Measurements from ENCODE around the gene SF3B4.
"Not testable (repeated sequence)": the region's sequence is repeated elsewhere in the genome, so short reads cannot be mapped to it uniquely, and the experiment has no call there.

Gene SF3B4

GRCh38 chr1:149927563-149928400, at the start of gene SF3B4:
Gene SF3B4, minus strand, starts transcription at chr1:149927803. Its CDS starts 44 bp downstream, at chr1:149927759.
- peak; percentile 80 for DNase-seq (ENCODE audit: low read depth)

DNA sequence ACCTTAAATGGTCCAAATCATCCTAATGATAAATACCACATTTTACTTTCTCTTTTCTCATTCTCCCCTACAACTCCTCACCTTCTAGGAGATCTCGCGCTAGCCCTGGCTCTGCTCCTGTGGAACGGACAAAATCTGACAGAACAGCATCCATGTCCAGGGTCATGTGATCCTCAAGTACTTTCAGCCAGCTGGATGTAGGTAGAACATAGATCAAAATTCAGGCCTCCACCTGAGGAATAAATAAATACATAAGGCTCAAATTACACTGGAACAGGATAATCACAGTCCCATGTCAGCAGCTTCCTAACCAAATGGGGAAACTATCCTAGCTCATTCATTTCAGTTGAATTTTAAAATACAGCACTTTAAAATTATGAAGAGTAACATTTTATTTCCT, 49.7 kb upstream of the SF3B4 start:
- DNase-seq (ENCODE audit: low read depth) = no peak

- no peak for DNase-seq (ENCODE audit: low read depth)
These were observed 44.9 kb upstream of the SF3B4 start for GRCh38 chr1:149972547-149972946.

GRCh38 chr1:149967646-149968045, 40.0 kb upstream of the SF3B4 start:
- DNase-seq (ENCODE audit: low read depth) = no peak

GRCh38 chr1:149967041-149967440, 39.4 kb upstream of the SF3B4 start:
- DNase-seq (ENCODE audit: low read depth) = no peak

DNA sequence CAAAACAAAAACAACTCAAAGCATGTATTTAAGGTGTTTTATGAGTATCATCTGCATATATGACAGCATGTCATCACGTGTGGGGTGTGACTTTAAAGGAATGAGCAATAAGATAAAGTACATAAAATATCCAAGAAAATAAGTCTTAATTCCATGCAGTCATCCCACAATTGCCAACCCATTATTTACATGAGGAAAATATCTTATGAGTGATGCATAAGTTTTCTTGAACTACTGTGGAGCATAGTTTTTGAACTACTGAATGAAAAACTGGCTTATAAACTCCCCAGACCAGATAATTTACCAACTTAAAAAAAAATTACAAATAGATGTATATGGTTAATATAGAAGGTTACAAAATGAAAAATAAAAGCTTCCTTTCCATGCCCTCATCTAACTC, 38.8 kb upstream of the SF3B4 start:
- no peak for DNase-seq (ENCODE audit: low read depth)

GRCh38 chr1:149965440-149965839, 37.8 kb upstream of the SF3B4 start:
- DNase-seq (ENCODE audit: low read depth) = no peak

GRCh38 chr1:149963358-149963757, 35.8 kb upstream of the SF3B4 start:
- no peak for DNase-seq (ENCODE audit: low read depth)

DNA sequence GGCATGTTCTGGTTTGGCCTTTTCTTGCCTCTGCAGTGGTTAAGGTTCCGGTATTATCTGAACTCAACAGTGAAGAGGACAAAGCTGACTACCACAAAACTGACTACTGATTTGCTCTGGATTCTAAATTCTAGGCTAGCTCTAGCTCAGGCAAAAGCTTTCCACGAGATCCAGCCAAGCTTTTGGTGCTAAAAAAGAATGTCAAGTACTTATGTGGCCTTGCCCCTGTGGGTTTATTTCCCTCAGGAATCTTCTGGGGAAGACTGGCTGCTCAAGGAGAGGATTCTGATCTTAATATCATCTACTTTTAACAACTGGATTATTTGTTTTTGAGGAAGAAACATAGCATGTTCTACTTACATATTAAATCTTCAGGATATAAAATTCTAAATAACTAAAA, 35.1 kb upstream of the SF3B4 start:
- DNase-seq (ENCODE audit: low read depth) = no peak

GRCh38 chr1:149962039-149962647, 34.5 kb upstream of the SF3B4 start:
- peak; percentile 58 for DNase-seq (ENCODE audit: low read depth)

DNA sequence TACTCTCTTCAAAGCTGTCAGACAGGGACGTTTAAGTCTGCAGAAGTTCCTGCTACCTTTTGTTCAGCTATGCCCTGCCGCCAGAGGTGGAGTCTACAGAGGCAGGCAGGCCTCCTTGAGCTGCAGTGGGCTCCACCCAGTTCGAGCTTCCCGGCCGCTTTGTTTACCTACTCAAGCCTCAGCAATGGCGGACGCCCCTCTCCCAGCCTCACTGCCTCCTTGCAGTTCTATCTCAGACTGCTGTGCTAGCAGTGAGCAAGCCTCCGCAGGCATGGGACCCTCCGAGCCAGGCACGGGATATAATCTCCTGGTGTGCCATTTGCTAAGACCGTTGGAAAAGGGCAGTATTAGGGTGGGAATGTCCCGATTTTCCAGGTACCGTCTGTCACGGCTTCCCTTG, 29.9 kb upstream of the SF3B4 start:
- not testable (repeated sequence) for DNase-seq (ENCODE audit: low read depth)

- DNase-seq (ENCODE audit: low read depth) = no peak
These were observed 22.3 kb upstream of the SF3B4 start for GRCh38 chr1:149949911-149950310.

GRCh38 chr1:149945206-149945605, 17.6 kb upstream of the SF3B4 start:
- DNase-seq (ENCODE audit: low read depth) = no peak

- DNase-seq (ENCODE audit: low read depth) = no peak
These were observed 15.3 kb upstream of the SF3B4 start for GRCh38 chr1:149942885-149943284.

DNA sequence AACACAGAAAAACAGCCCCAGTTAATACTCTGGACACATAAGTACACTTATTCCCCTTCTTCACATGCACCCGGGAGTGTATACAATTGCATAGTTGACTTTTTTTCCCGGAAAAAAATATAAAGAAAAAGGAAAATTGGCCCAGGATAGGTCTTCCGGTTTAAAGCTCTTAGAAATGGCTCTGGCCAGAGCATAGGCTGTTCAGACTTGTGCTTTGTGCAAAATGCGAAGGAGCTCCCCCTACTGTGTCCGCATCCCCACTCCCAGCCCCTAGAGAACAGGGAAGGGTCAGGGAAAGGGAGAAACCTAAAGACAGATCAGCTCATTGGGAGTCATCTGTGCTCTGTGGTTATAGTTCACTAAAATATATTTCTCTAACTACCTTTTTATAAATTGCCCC, 14.6 kb upstream of the SF3B4 start:
- no peak for DNase-seq (ENCODE audit: low read depth)

- DNase-seq (ENCODE audit: low read depth) = no peak
These were observed 12.8 kb upstream of the SF3B4 start for GRCh38 chr1:149940427-149940826.

- not testable (repeated sequence) for DNase-seq (ENCODE audit: low read depth)
These were observed 11.0 kb upstream of the SF3B4 start for GRCh38 chr1:149938668-149939003.

GRCh38 chr1:149937759-149938158, 10.2 kb upstream of the SF3B4 start:
- DNase-seq (ENCODE audit: low read depth) = no peak

DNA sequence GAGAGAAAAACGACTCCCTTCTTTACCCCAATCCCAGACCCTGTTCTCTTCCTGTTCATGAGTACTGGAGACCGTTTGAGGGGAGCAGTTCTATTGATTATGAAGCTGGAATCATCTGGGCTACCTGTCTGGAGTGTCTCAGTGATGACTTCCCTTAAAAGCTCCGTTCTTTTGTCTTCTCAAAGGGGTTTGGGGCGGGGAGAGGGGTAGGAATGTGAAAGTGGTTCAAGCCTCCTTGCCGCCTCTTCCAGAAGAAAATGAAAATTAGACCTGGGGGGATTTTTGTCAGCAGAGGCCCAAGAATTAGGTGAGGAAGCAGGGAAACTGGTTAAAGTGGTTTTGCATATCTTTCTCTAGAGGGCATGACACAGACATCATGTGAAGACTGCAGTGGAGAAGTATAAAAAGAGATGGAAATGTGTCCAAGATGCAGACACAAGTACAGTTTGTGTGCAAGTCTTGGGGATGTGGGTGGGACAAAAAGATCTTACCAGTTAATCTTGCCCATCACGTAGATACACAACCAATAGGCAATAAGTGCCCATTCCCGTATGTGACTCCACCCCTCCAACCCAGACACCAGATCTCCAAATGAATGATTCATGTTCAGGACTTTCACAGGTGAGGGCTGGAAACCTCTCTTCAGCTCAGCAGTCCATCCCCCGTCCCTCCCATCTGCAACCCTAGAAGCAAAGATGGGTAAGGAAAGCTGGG, 9.5 kb upstream of the SF3B4 start:
- DNase-seq (ENCODE audit: low read depth) = no peak

GRCh38 chr1:149936170-149936991, 8.8 kb upstream of the SF3B4 start, which contains the start of gene MTMR11:
Gene MTMR11, minus strand, starts transcription at chr1:149936879. Its CDS starts 232 bp downstream, at chr1:149936647.
- DNase-seq (ENCODE audit: low read depth) = no peak

GRCh38 chr1:149934356-149934755, 6.8 kb upstream of the SF3B4 start:
- no peak for DNase-seq (ENCODE audit: low read depth)

GRCh38 chr1:149933208-149933607, 5.6 kb upstream of the SF3B4 start:
- DNase-seq (ENCODE audit: low read depth) = no peak

Measured in GM04504 (cell line).